GM21447 (cell line): Measurements from ENCODE around the gene STN1.
"Not testable (repeated sequence)": the region's sequence is repeated elsewhere in the genome, so short reads cannot be mapped to it uniquely, and the experiment has no call there.

Source experiments
- ATAC-seq: cut with Tn5 transposase; IDR thresholded peaks from one replicate; pipeline ENCODE4 v1.9.1; 2021; ENCODE audit not compliant: unreplicated experiment

Gene STN1

GRCh38 chr10:103845972-103846371 is 72.0 kb downstream of the STN1 start:
- ATAC-seq, result no peak

- not testable (repeated sequence) for ATAC-seq
Observed at GRCh38 chr10:103845346-103845745, 72.6 kb downstream of the STN1 start.

GRCh38 chr10:103843854-103844570 is 74.0 kb downstream of the STN1 start:
- ATAC-seq, result no peak

GRCh38 chr10:103843045-103843444 is 74.9 kb downstream of the STN1 start:
- no peak for ATAC-seq

GRCh38 chr10:103842605-103843004 is 75.4 kb downstream of the STN1 start:
- no peak for ATAC-seq

- no peak for ATAC-seq
Observed at GRCh38 chr10:103841519-103841918, 76.5 kb downstream of the STN1 start.

GRCh38 chr10:103840740-103841070 is 77.3 kb downstream of the STN1 start:
- ATAC-seq, result no peak

GRCh38 chr10:103839872-103840739 is 77.9 kb downstream of the STN1 start:
- no peak for ATAC-seq

GRCh38 chr10:103839519-103839871 is 78.5 kb downstream of the STN1 start:
- ATAC-seq, result no peak

GRCh38 chr10:103838862-103839518 is 79.0 kb downstream of the STN1 start:
- ATAC-seq, result no peak

GRCh38 chr10:103838070-103838395 is 80.0 kb downstream of the STN1 start:
- ATAC-seq, result no peak

GRCh38 chr10:103837370-103838069 is 80.5 kb downstream of the STN1 start:
- no peak for ATAC-seq

- no peak for ATAC-seq
Observed at GRCh38 chr10:103836861-103837260, 81.1 kb downstream of the STN1 start.

GRCh38 chr10:103836273-103836672 is 81.7 kb downstream of the STN1 start:
- no peak for ATAC-seq

GRCh38 chr10:103835096-103836050 is 82.6 kb downstream of the STN1 start:
- no peak for ATAC-seq

GRCh38 chr10:103834436-103835095 is 83.4 kb downstream of the STN1 start:
- no peak for ATAC-seq

GRCh38 chr10:103833731-103834365 is 84.1 kb downstream of the STN1 start:
- no peak for ATAC-seq

- no peak for ATAC-seq
Observed at GRCh38 chr10:103832806-103833205, 85.2 kb downstream of the STN1 start.
